NCI-H2196 (cell line): ENCODE measurements around the gene TMEM179.

Source experiments
- DNase-seq: peaks from one replicate; lab custom pipeline; 2025; ENCODE audit not compliant: unreplicated experiment; lab: John Stamatoyannopoulos, UW

The TMEM179 gene

GRCh38 chr14:104600141-104600643 lies 4.4 kb downstream of the TMEM179 start:
- DNase-seq = peak; percentile 8

DNA sequence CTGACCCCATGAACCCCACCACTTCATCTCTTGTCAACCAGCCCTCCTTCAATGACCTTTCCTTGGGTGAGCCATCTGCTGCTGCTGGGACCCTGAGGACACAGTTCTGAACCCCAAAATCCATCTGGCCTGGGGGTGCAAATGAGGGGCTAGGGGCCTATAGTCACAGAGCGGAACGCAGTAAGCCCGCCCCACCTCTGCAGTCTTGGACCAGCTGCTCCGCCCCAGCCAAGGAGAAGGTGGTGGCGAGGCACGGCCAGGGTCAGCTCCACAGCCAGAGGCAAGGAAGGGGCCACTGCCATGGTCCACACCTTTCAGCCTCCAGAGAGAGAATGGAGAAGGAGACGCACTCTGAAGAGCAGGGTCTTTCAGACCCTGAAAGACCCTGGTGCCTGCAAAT lies 5.1 kb downstream of the TMEM179 start:
- DNase-seq = no peak

GRCh38 chr14:104598910-104599273 lies 5.7 kb downstream of the TMEM179 start:
- DNase-seq = no peak

GRCh38 chr14:104598039-104598909 lies 6.3 kb downstream of the TMEM179 start:
- peak; percentile 54 for DNase-seq

- no peak for DNase-seq
Measured at GRCh38 chr14:104597576-104597975, 7.0 kb downstream of the TMEM179 start.

GRCh38 chr14:104596927-104597351 lies 7.6 kb downstream of the TMEM179 start:
- no peak for DNase-seq

DNA sequence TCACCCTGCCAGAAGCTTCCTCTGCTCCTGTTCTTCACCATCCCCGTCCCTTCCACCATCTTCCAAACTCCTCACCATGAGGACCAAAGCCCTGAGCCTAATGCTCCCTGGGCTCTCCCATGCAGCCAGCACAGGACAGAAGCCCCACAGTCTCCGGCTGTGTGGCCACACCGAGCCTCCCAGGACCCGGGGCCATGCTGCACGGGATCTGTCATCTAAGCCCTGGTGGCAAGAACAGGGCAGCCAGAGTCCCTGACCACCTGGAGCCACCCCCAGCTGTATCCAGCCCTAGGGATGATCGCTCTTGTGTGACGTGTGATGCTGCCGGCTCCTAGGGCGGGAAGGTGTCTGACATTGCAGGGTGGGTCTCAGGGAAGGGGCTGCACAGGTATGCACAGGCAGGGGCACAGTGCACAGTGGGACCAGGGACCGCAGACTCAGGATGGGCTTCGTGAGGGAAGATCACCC lies 8.1 kb downstream of the TMEM179 start:
- no peak for DNase-seq

DNA sequence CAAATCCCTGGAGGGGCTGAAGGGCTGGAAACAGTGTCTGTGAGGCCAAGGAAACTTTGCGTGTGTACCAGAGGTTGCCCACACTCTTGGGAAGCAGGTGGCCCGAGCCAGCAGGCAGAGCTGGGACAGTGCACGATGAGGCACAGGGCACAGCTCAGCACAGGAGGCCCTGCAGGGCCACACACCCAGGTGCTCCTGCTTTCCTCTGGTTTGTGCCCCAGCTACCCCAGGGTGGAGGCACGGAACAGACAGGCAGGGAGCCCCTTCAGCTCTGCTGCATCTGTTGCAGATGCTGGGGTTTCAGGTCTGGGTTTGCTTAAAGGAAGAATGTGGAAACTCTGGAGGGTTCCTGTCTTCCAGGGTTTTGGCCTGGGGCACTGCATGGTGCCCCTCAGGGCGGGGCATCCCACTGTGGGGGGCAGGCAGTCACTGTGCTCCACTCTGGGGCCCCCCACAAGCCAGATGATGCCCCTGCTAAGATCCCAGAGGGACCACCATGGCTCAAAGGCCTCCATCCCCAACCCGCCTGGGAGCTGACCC lies 8.6 kb downstream of the TMEM179 start:
- no peak for DNase-seq

GRCh38 chr14:104595116-104595675 lies 9.4 kb downstream of the TMEM179 start:
- no peak for DNase-seq

DNA sequence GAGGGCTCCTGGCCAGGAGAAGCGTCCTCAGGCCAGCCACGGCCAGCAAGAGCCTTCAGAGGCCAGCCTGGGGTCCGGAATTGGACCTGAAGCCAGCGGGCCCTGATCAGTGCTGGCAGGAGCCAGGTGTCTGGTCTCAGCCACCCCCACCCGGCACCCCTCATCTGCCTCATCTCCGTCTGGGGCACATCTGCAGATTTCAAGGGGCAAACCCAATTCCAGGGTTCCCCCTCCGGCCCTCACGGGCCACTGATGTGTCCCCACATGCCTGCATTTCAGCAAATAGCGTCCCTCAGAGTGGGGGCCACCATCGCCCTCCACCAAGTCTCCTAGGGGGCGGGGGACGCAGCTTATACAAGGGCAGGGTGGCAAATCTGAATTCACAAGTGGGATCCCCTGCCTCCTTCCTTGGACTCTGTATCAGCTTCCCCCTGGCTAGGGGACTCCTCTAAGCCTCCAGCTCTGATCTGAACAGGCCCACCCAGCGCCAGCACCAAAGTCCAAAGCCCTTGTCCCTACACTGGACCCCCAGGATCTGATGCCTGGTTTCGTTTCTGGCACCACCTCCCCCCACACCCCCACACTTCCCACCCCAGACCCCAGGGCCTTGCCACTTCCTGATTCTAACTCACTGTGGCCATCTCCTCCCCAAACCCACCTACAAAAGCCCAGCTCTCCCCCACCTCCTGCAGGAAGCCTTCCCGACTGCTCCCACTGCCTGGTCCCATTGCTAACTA lies 10.1 kb downstream of the TMEM179 start:
- no peak for DNase-seq

DNA sequence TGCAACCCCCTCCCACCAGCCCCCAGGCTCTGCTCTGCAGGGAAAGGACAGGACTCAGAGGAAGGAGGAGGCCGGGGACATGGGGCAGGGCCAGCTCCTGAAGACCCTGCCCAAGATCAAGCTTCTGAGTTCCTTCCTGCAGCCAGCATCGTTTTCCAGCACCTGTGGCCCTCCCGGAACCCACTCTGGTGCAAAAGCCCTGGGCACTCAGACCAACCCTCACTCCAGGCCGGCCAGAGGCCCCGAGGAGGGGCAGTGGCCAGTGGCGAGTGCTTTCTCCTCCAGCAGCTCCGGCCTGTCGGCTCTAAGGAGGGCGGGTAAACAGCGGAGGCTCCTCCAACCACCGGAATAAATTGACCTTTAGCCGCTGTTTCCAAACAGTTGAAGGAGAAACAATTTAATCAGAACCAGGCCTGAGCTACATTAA lies 10.8 kb downstream of the TMEM179 start:
- DNase-seq = no peak

GRCh38 chr14:104593241-104593701 lies 11.3 kb downstream of the TMEM179 start:
- no peak for DNase-seq

DNA sequence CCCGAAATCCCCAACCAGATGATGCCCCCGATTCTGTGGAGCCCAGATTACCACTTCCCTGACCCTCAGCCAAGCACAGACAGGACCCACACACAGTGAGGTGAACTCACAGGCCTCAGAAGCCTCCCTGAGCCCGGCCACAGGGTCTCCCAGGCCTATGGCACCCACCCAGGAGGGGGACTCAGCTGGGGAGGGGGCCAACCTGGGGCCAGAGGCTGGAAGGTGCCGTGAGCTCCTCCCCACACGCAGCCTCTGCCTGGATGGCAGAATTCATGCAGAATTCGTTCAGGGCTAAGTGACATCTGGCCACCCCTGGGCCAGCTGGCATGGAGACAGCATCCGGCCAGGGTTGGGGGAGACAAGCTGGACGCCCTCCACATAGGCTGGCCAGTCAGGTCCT lies 11.8 kb downstream of the TMEM179 start:
- no peak for DNase-seq

DNA sequence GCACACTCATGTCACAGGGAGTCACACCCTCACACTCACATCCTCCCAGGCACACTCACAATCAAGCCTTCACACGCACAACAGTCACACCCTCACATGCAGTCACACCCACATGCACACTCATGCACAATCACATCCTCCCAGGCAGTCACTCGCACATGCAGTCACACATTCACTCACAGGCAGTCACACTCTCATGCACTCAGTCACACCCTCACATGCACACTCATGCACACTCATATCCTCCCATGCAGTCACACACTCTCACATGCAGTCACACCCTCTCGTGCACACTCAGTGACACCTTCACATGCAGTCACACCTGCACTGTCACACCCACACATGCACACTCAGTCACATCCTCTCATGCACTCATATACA lies 12.3 kb downstream of the TMEM179 start:
- DNase-seq = no peak

DNA sequence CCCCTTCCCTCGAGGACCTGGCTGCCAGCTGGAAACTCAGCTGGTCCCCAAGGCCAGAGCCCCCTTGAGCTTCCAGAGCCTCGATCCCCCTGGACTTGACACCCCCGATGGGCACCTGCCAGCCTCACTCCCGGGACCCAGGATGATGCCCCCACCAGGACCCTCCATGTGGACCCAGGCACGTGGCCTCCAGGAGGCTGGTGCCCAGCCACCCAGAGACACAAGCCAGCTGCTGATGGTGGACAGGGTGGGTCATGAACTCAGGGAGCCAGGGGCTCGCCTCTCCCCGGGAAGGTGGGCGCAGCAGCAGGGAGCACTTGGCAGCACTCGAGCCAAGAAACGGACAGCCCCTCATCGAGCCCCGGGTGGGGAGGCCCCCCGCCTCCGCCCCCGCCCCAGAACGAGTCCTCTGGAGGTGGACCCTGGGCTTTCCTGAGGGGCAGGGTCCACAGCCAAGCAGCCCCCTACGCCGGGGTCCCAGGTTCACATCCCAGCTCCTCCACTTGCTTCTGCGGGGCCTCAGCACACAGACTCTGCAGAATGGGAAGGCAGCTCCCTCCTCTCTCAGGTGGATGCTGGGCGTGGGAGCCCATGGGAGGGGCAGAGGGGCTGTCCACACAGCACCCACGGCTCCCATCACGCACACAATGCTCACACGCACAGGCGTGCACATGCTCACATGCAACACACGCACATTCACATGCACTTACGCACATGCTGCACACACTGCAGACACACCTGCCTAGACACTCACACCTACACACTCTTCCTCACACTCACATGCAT lies 12.9 kb downstream of the TMEM179 start:
- no peak for DNase-seq

DNA sequence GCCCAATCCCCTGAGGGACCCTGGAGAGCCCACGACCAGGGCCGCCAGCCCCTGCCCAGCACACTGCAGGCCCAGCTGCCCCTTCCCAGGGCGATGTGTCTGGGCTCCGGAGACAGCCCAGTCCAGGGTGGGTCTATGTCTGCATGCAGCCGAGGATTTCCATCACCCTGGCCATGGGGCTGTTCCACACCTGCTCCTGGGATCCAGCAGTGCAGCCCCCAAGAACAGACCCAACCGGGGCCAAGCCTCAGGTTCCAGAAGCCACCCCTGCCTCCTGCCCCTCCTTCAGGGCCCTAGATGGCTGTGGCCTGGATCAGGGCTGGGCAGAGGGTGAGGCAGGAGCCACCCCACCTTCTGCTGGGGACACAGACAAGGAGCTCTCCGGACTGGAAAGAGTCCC lies 13.5 kb downstream of the TMEM179 start:
- no peak for DNase-seq

DNA sequence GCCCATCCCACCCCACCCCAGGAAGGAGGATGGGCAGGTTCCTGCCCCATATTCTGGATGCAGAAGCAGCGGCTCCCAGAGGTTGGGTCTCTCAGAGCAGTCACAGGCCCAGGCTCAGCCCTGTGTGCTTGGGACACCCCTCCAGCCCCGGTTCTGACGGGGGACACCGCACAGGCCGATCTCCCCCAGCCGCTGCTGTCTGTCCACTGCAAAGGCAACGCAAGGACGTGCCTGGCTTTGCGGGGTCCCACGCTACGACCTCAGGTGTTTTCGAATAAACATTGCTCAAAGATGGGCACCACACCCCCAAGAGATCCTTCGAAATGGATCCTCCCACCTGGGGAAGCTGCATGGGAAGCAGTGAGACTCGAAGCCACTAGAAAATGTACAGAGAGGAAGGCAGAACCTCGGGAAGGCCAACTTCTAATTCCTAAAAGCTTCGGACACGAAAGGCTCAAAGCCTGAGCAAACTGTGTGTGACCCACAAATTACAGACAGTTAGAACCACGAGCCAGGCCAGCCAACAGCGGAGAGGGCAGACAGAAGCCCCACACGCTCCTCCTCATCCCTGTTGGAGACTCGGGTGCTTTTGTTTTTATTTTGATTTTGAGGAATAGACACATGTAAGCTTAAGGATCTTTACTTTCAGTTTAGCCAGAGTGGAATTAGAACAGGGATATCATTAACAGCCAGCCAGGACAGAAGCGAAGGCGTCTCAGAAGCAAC lies 14.2 kb downstream of the TMEM179 start:
- no peak for DNase-seq

DNA sequence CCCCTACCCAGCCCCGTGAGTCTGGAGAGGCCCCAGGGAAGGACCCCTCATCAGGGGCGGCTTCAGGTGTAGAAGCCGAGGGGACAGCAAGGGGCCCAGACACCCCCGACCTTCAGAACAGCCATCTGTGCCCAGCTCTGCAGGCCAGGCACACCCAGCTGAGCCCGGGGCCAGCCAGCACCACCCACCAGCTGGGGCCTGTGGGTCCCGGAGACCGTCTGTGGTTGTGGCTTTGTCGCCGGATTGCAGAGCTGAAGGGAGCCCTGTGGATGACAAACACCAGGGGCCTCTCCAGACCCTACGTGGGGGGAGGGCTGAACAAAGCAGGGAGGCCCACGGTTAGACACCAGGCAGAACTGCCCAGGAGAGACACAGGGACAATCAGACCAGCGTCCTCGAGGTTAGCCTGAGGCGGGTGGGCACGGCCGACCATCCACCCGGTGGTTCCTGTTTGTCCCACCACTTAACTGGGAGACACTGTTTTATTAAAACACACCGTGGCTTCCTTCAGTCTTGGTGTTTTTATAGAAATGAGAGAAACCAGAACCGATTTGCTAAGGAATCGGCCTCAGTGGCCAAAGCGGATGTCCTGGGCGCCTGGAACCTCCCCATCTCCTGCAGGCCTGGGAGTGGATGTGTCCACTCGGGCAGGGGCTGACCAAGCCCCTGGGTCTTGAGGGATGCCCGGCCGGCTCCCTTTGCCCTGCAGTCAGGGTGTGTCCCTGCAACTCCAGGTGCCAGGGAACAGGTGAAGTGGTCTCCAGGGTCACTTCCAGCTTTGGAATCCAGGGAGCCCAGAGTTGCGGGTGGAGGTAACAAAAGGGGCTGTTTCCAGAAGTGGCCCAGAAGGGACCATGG lies 15.0 kb downstream of the TMEM179 start:
- DNase-seq = no peak
